HepG2 (cell line): Measurements from ENCODE around the gene SEMA3G. TPM values are rescaled to one million over a fixed set of nuclear protein-coding genes. Genes with fewer than 3 reads are reported as not detected.

ENCODE experiments used
- ATAC-seq: fragments of 200-7000 bp; cut with Tn5 transposase; 3 replicates; pipeline ENCODE4 v1.9.1; 2020; ENCODE audit warnings: mild to moderate bottlenecking, moderate library complexity
- BruUV-seq: library from RNA; stranded (reverse); fragments of 400-500 nt; replicated peaks from 2 replicates; lab custom pipeline; 2021; lab: Mats Ljungman, UMichigan
- CTCF ChIA-PET: fragments of 300-600 bp; formaldehyde crosslinking; extraction: SDS; loops from one replicate; lab custom pipeline; 2021; ENCODE audit warnings: low total read pairs, inconsistent platforms, low intra/inter-chr PET ratio; lab: Yijun Ruan, JAX
- POLR2A ChIA-PET: fragments of 350-600 bp; sonication (Branson Sonifier 250); formaldehyde crosslinking; loops from one replicate; lab custom pipeline; 2020; ENCODE audit warnings: antibody characterized with exemption, inconsistent platforms; lab: Yijun Ruan, JAX
- DNase-seq: peaks from one replicate; pipeline ENCODE4 v3.0.0-alpha.2; 2015; ENCODE audit warnings: low spot score
- FAIRE-seq: peaks from 3 replicates; lab custom pipeline; 2011; peaks lifted over from hg19 to GRCh38; lab: Jason Lieb, UNC
- H2AFZ ChIP-seq: one replicate; pipeline ENCODE4 v1.6.1; 2011; ENCODE audit warnings: low read length, inconsistent platforms
- H3K27ac ChIP-seq: fragments of 300-600 bp; 3 replicates; pipeline ENCODE4 v1.8.0; 2011; ENCODE audit warnings: mixed run types, mild to moderate bottlenecking, mixed read lengths, low read length, inconsistent platforms; ENCODE audit not compliant: insufficient read depth; ENCODE audit errors: extremely low read length
- H3K27me3 ChIP-seq, 2 experiments: fragments of 200-600 bp in 1 of 2; 2 replicates in 1 of 2; 3 replicates in 1 of 2; pipeline versions ENCODE4 v1.6.0 to v1.8.0; 2011; ENCODE audit warnings: low read length in 2 of 2, mild to moderate bottlenecking in 2 of 2, moderate library complexity in 2 of 2, inconsistent platforms in 1 of 2; ENCODE audit not compliant: insufficient read depth in 2 of 2, control insufficient read depth in 1 of 2
- H3K36me3 ChIP-seq, 2 experiments: fragments of 200-600 bp in 1 of 2; replicated peaks in 1 of 2; 2 replicates in 1 of 2; 3 replicates in 1 of 2; pipeline versions ENCODE4 v1.5.1 to v1.8.0; 2011; ENCODE audit warnings: low read length in 2 of 2, inconsistent platforms in 1 of 2; ENCODE audit not compliant: insufficient read depth in 2 of 2, control insufficient read depth in 1 of 2
- H3K4me1 ChIP-seq: 2 replicates; pipeline ENCODE4 v1.5.1; 2012; ENCODE audit warnings: low read length, inconsistent platforms; ENCODE audit not compliant: insufficient read depth
- H3K4me2 ChIP-seq: 2 replicates; pipeline ENCODE4 v1.6.0; 2011; ENCODE audit warnings: low read depth, low read length, inconsistent platforms
- H3K4me3 ChIP-seq, 3 experiments: fragments of 200-600 bp in 1 of 3; sonication (generic), shearing (Covaris generic) in 1 of 3; replicated peaks in 1 of 3; 2 replicates each; pipeline ENCODE4 v1.5.1; 2011 to 2016; ENCODE audit warnings: low read length in 3 of 3, inconsistent platforms in 2 of 3, low read depth in 2 of 3, mild to moderate bottlenecking in 2 of 3, control low read depth in 1 of 3, mixed read lengths in 1 of 3; ENCODE audit not compliant: insufficient read depth in 1 of 3
- H3K79me2 ChIP-seq: one replicate; pipeline ENCODE4 v1.6.1; 2011; ENCODE audit warnings: low read length, inconsistent platforms; ENCODE audit not compliant: insufficient read depth
- H3K9ac ChIP-seq: 2 replicates; pipeline ENCODE4 v1.6.0; 2011; ENCODE audit warnings: mild to moderate bottlenecking, low read depth, low read length, inconsistent platforms; ENCODE audit not compliant: insufficient read depth
- H3K9me3 ChIP-seq: 2 replicates; pipeline ENCODE4 v1.5.1; 2012; ENCODE audit warnings: mild to moderate bottlenecking, low read length
- H4K20me1 ChIP-seq: 2 replicates; pipeline ENCODE4 v1.6.0; 2011; ENCODE audit warnings: inconsistent platforms, mild to moderate bottlenecking, low read length, moderate library complexity; ENCODE audit not compliant: insufficient read depth
- ATRX ChIP-seq: sonication (generic); formaldehyde crosslinking; IDR thresholded peaks from 2 replicates; pipeline ENCODE4 v1.4.0; 2020; ENCODE audit warnings: missing genetic modification reagents, borderline replicate concordance
- HNRNPL ChIP-seq: fragments of 200-400 bp; formaldehyde crosslinking; IDR thresholded peaks from 2 replicates; pipeline ENCODE4 v1.6.1; 2017; ENCODE audit warnings: mild to moderate bottlenecking, low read depth, low read length
- JDP2 ChIP-seq: sonication (generic); formaldehyde crosslinking; IDR thresholded peaks from 2 replicates; pipeline ENCODE4 v1.8.1; 2022; ENCODE audit warnings: missing genetic modification reagents, borderline replicate concordance
- MXD1 ChIP-seq: sonication (generic); formaldehyde crosslinking; IDR thresholded peaks from 2 replicates; pipeline ENCODE4 v1.4.0; 2020; ENCODE audit warnings: mild to moderate bottlenecking, missing genetic modification reagents
- PRDM4 ChIP-seq: sonication (generic); formaldehyde crosslinking; IDR thresholded peaks from 2 replicates; pipeline ENCODE4 v1.9.0; 2021; ENCODE audit warnings: missing genetic modification reagents, borderline replicate concordance
- TOE1 ChIP-seq: sonication (generic); formaldehyde crosslinking; IDR thresholded peaks from 2 replicates; pipeline ENCODE4 v1.4.0; 2020; ENCODE audit warnings: mild to moderate bottlenecking, missing genetic modification reagents
- ZBTB39 ChIP-seq: sonication (generic); formaldehyde crosslinking; IDR thresholded peaks from 2 replicates; pipeline ENCODE4 v1.5.0; 2020; ENCODE audit warnings: missing genetic modification reagents
- ZNF224 ChIP-seq: sonication (generic); formaldehyde crosslinking; IDR thresholded peaks from 2 replicates; pipeline ENCODE4 v1.5.0; 2020; ENCODE audit warnings: mild to moderate bottlenecking, missing genetic modification reagents
- ZNF558 ChIP-seq: sonication (generic); formaldehyde crosslinking; IDR thresholded peaks from 2 replicates; pipeline ENCODE4 v1.9.0; 2022; ENCODE audit warnings: mild to moderate bottlenecking, missing genetic modification reagents, borderline replicate concordance
- ZNF703 ChIP-seq: sonication (generic); formaldehyde crosslinking; IDR thresholded peaks from 2 replicates; pipeline ENCODE4 v1.5.1; 2020; ENCODE audit warnings: missing genetic modification reagents, mild to moderate bottlenecking, moderate library complexity, borderline replicate concordance
- ZNF746 ChIP-seq: sonication (generic); formaldehyde crosslinking; IDR thresholded peaks from 2 replicates; pipeline ENCODE4 v1.8.0; 2022; ENCODE audit warnings: mild to moderate bottlenecking, missing genetic modification reagents
- ZNF766 ChIP-seq: sonication (generic); formaldehyde crosslinking; IDR thresholded peaks from 2 replicates; pipeline ENCODE4 v1.5.0; 2020; ENCODE audit warnings: missing genetic modification reagents, borderline replicate concordance
- ZNF878 ChIP-seq: sonication (generic); formaldehyde crosslinking; IDR thresholded peaks from 2 replicates; pipeline ENCODE4 v1.8.1; 2023; ENCODE audit warnings: mild to moderate bottlenecking, missing genetic modification reagents, moderate library complexity
- ZSCAN29 ChIP-seq: sonication (generic); formaldehyde crosslinking; conservative IDR thresholded peaks from 2 replicates; pipeline ENCODE4 v1.4.0; 2020; ENCODE audit warnings: mild to moderate bottlenecking, missing genetic modification reagents
- WGBS: methylation state at CpG from one replicate; pipeline ENCODE4 v1.1.6; 2017; ENCODE audit warnings: low lambda C conversion rate; 5-methylcytosine and 5-hydroxymethylcytosine counted together
- in situ Hi-C: cut with HindIII; loops from 2 replicates; pipeline ENCODE4 v1.10.0; 2017; ENCODE audit warnings: low pct_unique_long_range_greater_than_20kb; ENCODE audit not compliant: extremely low pct_ligation_motif_present
- intact Hi-C: fragments of 100-400 bp; cut with micrococcal nuclease; formaldehyde crosslinking; loops from one replicate; pipeline ENCODE4 v1.10.0; 2022; ENCODE audit not compliant: unreplicated experiment
- polyA plus RNA-seq, 8 experiments: library from polyadenylated mRNA; depleted of rRNA in 3 of 8; stranded (reverse) in 7 of 8; unstranded in 1 of 8; fragments of >200 nt; fragmentation: Illumina TruSeq in 4 of 8; extraction: Trizol in 4 of 8; gene quantifications; 2 replicates each; pipeline versions ENCODE4 v1.2.1 to v1.2.3, GENCODE V29; 2011 to 2016; ENCODE audit warnings: low read depth in 4 of 8, missing spikeins in 1 of 8, mixed read lengths in 1 of 8; ENCODE audit not compliant: insufficient read depth in 1 of 8
- total RNA-seq, 5 experiments: library from RNA; depleted of rRNA; stranded (reverse); fragments of >200 nt; fragmentation: Illumina TruSeq; extraction: Trizol; gene quantifications; 2 replicates each; pipeline ENCODE4 v1.2.3, GENCODE V29; 2016; ENCODE audit warnings: low read depth in 1 of 5

SEMA3G gene
- total and polyA plus RNA-seq, 2 of the 13 experiments (the other 11 are each of a cell fraction or from before 2014, with no cell fraction given) = 6.1 to 8.3 TPM

- Histone ChIP-seq H3K27ac (no peak overlapping the region), H3K4me2 (no peak overlapping the region), H4K20me1 (no peaks in the 10 kb centered on the region; the same call in 1 of the 2 replicates), H3K9me3 (no peaks in the 10 kb centered on the region), H3K36me3 (peaks cover 18 to 38% of the 10 kb centered on the region in 2 experiments), H3K4me3 (no peak overlapping the region), H3K9ac (no peak overlapping the region), H3K79me2 (no peaks in the 10 kb centered on the region), H3K4me1 (peaks cover 4% of the 10 kb centered on the region; the same call in 1 of the 2 replicates), H2AFZ (no peak overlapping the region), H3K27me3 (no peaks in the 10 kb centered on the region)
- no peak for FAIRE-seq
- BruUV-seq = no TSS peak
- no peak for ATAC-seq
- ChIA-PET CTCF (no interaction called here), POLR2A (no interaction called here)
- 90% methylated on average over 11 of the region's 22 CpGs for WGBS
- intact Hi-C loops (no loop called here), in situ Hi-C loops (no loop called here)
- no peak for DNase-seq
- TF ChIP-seq ZNF703 (CRISPR knock-in tag) (no peak), ZSCAN29 (CRISPR knock-in tag) (no peak), ZNF746 (CRISPR knock-in tag) (no peak), TOE1 (CRISPR knock-in tag) (no peak), ZNF224 (CRISPR knock-in tag) (no peak), PRDM4 (no peak), ZNF878 (CRISPR knock-in tag) (no peak), ZNF558 (no peak), ATRX (CRISPR knock-in tag) (no peak), MXD1 (CRISPR knock-in tag) (no peak), ZBTB39 (CRISPR knock-in tag) (no peak), ZNF766 (CRISPR knock-in tag) (no peak), JDP2 (CRISPR knock-in tag) (no peak), HNRNPL (no peak)
Observed at GRCh38 chr3:52490035-52490938, 45.4 kb upstream of the SEMA3G start.
